Natural killer cell (primary cell): ENCODE measurements around the gene GPR4. TPM values are rescaled to one million over a fixed set of nuclear protein-coding genes. Genes with fewer than 3 reads are reported as not detected.

Source experiments
- ATAC-seq, 3 donors: fragments of 150-1000 bp in 2 of 3; fragments of 200-7000 bp in 1 of 3; cut with Tn5 transposase; 1 replicate in 1 of 3; 2 replicates in 2 of 3; pipeline ENCODE4 v1.10.0; 2021; ENCODE audit warnings: mild to moderate bottlenecking in 2 of 3, moderate library complexity in 2 of 3
- DNase-seq, 2 donors: peaks; one replicate each; pipeline versions ENCODE4 v3.0.0 to v3.0.0-alpha.2; 2013 to 2021; ENCODE audit warnings: mixed read lengths in 1 of 2
- H3K27ac ChIP-seq: one replicate; pipeline ENCODE4 v1.5.1; 2013; ENCODE audit warnings: mild to moderate bottlenecking, low read length
- H3K27me3 ChIP-seq: one replicate; pipeline ENCODE4 v1.6.1; 2013; ENCODE audit warnings: low read length; ENCODE audit not compliant: control insufficient read depth, insufficient read depth
- H3K36me3 ChIP-seq: one replicate; pipeline ENCODE4 v1.6.1; 2013; ENCODE audit warnings: low read length; ENCODE audit not compliant: control insufficient read depth, insufficient read depth
- H3K4me1 ChIP-seq: one replicate; pipeline ENCODE4 v1.6.1; 2013; ENCODE audit warnings: low read length; ENCODE audit not compliant: control insufficient read depth, insufficient read depth
- H3K4me3 ChIP-seq: one replicate; pipeline ENCODE4 v1.5.1; 2013; ENCODE audit warnings: low read length
- H3K9me3 ChIP-seq: one replicate; pipeline ENCODE4 v1.6.1; 2013; ENCODE audit warnings: low read length; ENCODE audit not compliant: control insufficient read depth, insufficient read depth
- H3K27ac Mint-ChIP-seq, 2 donors: one replicate each; pipeline ENCODE4 v1.8.0; 2022; ENCODE audit warnings: mild to moderate bottlenecking in 2 of 2, mixed read lengths in 2 of 2, moderate library complexity in 1 of 2
- H3K27me3 Mint-ChIP-seq, 2 donors: one replicate each; pipeline ENCODE4 v1.8.0; 2022; ENCODE audit warnings: low read depth in 2 of 2, mixed read lengths in 2 of 2
- H3K36me3 Mint-ChIP-seq: one replicate; pipeline ENCODE4 v1.8.0; 2022; ENCODE audit warnings: mixed read lengths
- H3K4me1 Mint-ChIP-seq, 2 donors: one replicate each; pipeline ENCODE4 v1.8.0; 2022; ENCODE audit warnings: mixed read lengths in 2 of 2
- H3K4me3 Mint-ChIP-seq: one replicate; pipeline ENCODE4 v1.8.0; 2022; ENCODE audit warnings: mild to moderate bottlenecking, moderate library complexity, mixed read lengths
- H3K9me3 Mint-ChIP-seq, 2 donors: one replicate each; pipeline ENCODE4 v1.8.0; 2022; ENCODE audit warnings: mixed read lengths in 2 of 2
- CTCF ChIP-seq: fragments of 200-600 bp; IDR thresholded peaks from one replicate; pipeline ENCODE4 v1.8.0; 2022; ENCODE audit warnings: antibody characterized with exemption
- WGBS: methylation state at CpG from one replicate; pipeline ENCODE4 v1.1.7; 2013; ENCODE audit warnings: missing lambda C conversion rate; ENCODE audit not compliant: insufficient coverage; 5-methylcytosine and 5-hydroxymethylcytosine counted together
- intact Hi-C: fragments of 100-400 bp; cut with micrococcal nuclease; formaldehyde crosslinking; loops from one replicate; pipeline ENCODE4 v1.14.2; 2022
- total RNA-seq, 4 donors: library from RNA; stranded (reverse); fragments of 120-200 nt in 1 of 4; gene quantifications; one replicate each; pipeline versions ENCODE4 v1.2.3 to v1.2.4, GENCODE V29; 2013 to 2022

The GPR4 gene
- total RNA-seq, 3 donors from 2014 or later (not counting 1 experiment from before 2014, with no cell fraction given): 0.12 to 0.13 TPM; not detected in 1

GRCh38 chr19:45564131-45564780 is 37.8 kb downstream of the GPR4 start:
- H3K27ac Mint-ChIP-seq: no peak overlapping the region

GRCh38 chr19:45560686-45561085 is 41.3 kb downstream of the GPR4 start:
- H3K27ac Mint-ChIP-seq: peak overlapping the region in 1 of 2 donors; percentile 24
- Histone ChIP-seq H3K9me3 (no peaks in the 10 kb centered on the region), H3K36me3 (no peaks in the 10 kb centered on the region), H3K4me3 (no peak overlapping the region), H3K4me1 (peaks cover 22% of the 10 kb centered on the region), H3K27me3 (no peaks in the 10 kb centered on the region), H3K27ac (no peak overlapping the region)
- no peak for DNase-seq
- H3K4me1 Mint-ChIP-seq: peaks cover 7 to 16% of the 10 kb centered on the region in 2 donors
- intact Hi-C loops: loop anchor here (10.0 kb wide), 1 partner anchor 136 kb away; the partner anchor contains the start of gene ERCC1
- 95% methylated on average over 7 of the region's 11 CpGs for WGBS
- no peak overlapping the region for H3K4me3 Mint-ChIP-seq
- H3K9me3 Mint-ChIP-seq: no peaks in the 10 kb centered on the region
- H3K36me3 Mint-ChIP-seq: no peaks in the 10 kb centered on the region
- no peak for TF ChIP-seq CTCF
- ATAC-seq: no peak
- no peaks in the 10 kb centered on the region for H3K27me3 Mint-ChIP-seq

More at GRCh38 chr19:45564131-45564780, 37.8 kb downstream of the GPR4 start:
- no peak for TF ChIP-seq CTCF
- 71% methylated on average over 5 of the region's 5 CpGs for WGBS
- ATAC-seq (no peak), DNase-seq (peak in 1 of 2 donors; percentile 34)
- Mint-ChIP-seq H3K4me1 (peaks cover 0 to 7% of the 10 kb centered on the region in 2 donors), H3K4me3 (no peak overlapping the region), H3K27me3 (no peaks in the 10 kb centered on the region), H3K36me3 (no peaks in the 10 kb centered on the region), H3K9me3 (no peaks in the 10 kb centered on the region)
- Histone ChIP-seq H3K4me3 (no peak overlapping the region), H3K9me3 (no peaks in the 10 kb centered on the region), H3K27ac (no peak overlapping the region), H3K4me1 (peaks cover 15% of the 10 kb centered on the region), H3K27me3 (no peaks in the 10 kb centered on the region), H3K36me3 (no peaks in the 10 kb centered on the region)
- intact Hi-C loops: loop anchor here (10.0 kb wide), 1 partner anchor 139 kb away; the partner anchor contains the start of gene ERCC1

GRCh38 chr19:45560038-45560437 is 42.0 kb downstream of the GPR4 start:
- intact Hi-C loops: loop anchor here (10.0 kb wide), 1 partner anchor 135 kb away; the partner anchor contains the start of gene ERCC1
- Histone ChIP-seq H3K36me3 (no peaks in the 10 kb centered on the region), H3K4me3 (no peak overlapping the region), H3K4me1 (peaks cover 22% of the 10 kb centered on the region), H3K27me3 (no peaks in the 10 kb centered on the region), H3K27ac (no peak overlapping the region), H3K9me3 (no peaks in the 10 kb centered on the region)
- Mint-ChIP-seq H3K27me3 (no peaks in the 10 kb centered on the region), H3K27ac (peak overlapping the region in 1 of 2 donors; percentile 24), H3K4me3 (no peak overlapping the region), H3K9me3 (no peaks in the 10 kb centered on the region), H3K36me3 (no peaks in the 10 kb centered on the region), H3K4me1 (peaks cover 7 to 16% of the 10 kb centered on the region in 2 donors)
- 98% methylated on average over 5 of the region's 5 CpGs for WGBS
- no peak for TF ChIP-seq CTCF
- ATAC-seq (no peak), DNase-seq (no peak)
